H1 (cell line): ENCODE measurements around the gene RPS15. TPM values are rescaled to one million over a fixed set of nuclear protein-coding genes. Genes with fewer than 3 reads are reported as not detected.

Experiments
- CTCF ChIA-PET: fragments of 300-600 bp; sonication (Branson Sonifier 250); formaldehyde crosslinking; loops from one replicate; lab custom pipeline; 2021; ENCODE audit not compliant: partially characterized antibody; lab: Charles Lee
- POLR2A ChIA-PET: fragments of 300-600 bp; sonication (Branson Sonifier 250); formaldehyde crosslinking; loops from one replicate; lab custom pipeline; 2021; ENCODE audit warnings: inconsistent platforms; ENCODE audit not compliant: partially characterized antibody; lab: Charles Lee
- DNase-seq, 2 experiments: peaks; one replicate each; pipeline versions ENCODE4 v3.0.0 to v3.0.0-alpha.2; 2010 to 2022; ENCODE audit warnings: low spot score in 2 of 2, low read depth in 1 of 2, mixed read lengths in 1 of 2
- FAIRE-seq: peaks from 2 replicates; lab custom pipeline; 2011; peaks lifted over from hg19 to GRCh38; lab: Jason Lieb, UNC
- H2AFZ ChIP-seq: 2 replicates; pipeline ENCODE4 v1.8.1; 2012; ENCODE audit warnings: low read length, inconsistent platforms
- H2AK5ac ChIP-seq: 2 replicates; pipeline ENCODE4 v1.6.1; 2013; ENCODE audit warnings: low read depth, low read length
- H2BK120ac ChIP-seq: replicated peaks from 2 replicates; pipeline ENCODE3; 2013; ENCODE audit warnings: low read depth, low read length, inconsistent platforms
- H2BK12ac ChIP-seq: 2 replicates; pipeline ENCODE4 v1.6.1; 2013; ENCODE audit warnings: low read depth, low read length
- H2BK15ac ChIP-seq: 2 replicates; pipeline ENCODE4 v1.6.1; 2013; ENCODE audit warnings: low read length
- H2BK20ac ChIP-seq: 2 replicates; pipeline ENCODE4 v1.6.1; 2013; ENCODE audit warnings: low read length
- H2BK5ac ChIP-seq: 2 replicates; pipeline ENCODE4 v1.6.1; 2013; ENCODE audit warnings: low read depth, low read length
- H3K14ac ChIP-seq: 2 replicates; pipeline ENCODE4 v1.6.1; 2013; ENCODE audit warnings: inconsistent platforms; ENCODE audit not compliant: insufficient read length
- H3K18ac ChIP-seq: 2 replicates; pipeline ENCODE4 v1.6.1; 2013; ENCODE audit warnings: low read length; ENCODE audit errors: extremely low read depth
- H3K23ac ChIP-seq: 2 replicates; pipeline ENCODE4 v1.6.1; 2013; ENCODE audit warnings: inconsistent platforms; ENCODE audit not compliant: insufficient read length
- H3K23me2 ChIP-seq: 2 replicates; pipeline ENCODE4 v1.6.1; 2013; ENCODE audit warnings: low read depth, low read length
- H3K27ac ChIP-seq: 2 replicates; pipeline ENCODE4 v1.6.1; 2011; ENCODE audit warnings: low read depth, low read length, inconsistent platforms
- H3K27me3 ChIP-seq, 4 experiments: replicated peaks in 1 of 4; 1 replicate in 1 of 4; 2 replicates in 3 of 4; pipeline versions ENCODE4 v1.6.1 to v1.8.1; 2011 to 2013; ENCODE audit warnings: low read length in 3 of 4, mild to moderate bottlenecking in 3 of 4, inconsistent platforms in 2 of 4, mixed read lengths in 2 of 4, moderate library complexity in 1 of 4; ENCODE audit not compliant: control insufficient read depth in 3 of 4, insufficient read depth in 3 of 4; ENCODE audit errors: extremely low read depth in 1 of 4
- H3K36me3 ChIP-seq, 4 experiments: 2 replicates each; pipeline versions ENCODE4 v1.6.1 to v1.8.1; 2011 to 2013; ENCODE audit warnings: mild to moderate bottlenecking in 4 of 4, low read length in 3 of 4, moderate library complexity in 2 of 4, control low read depth in 1 of 4, inconsistent platforms in 1 of 4; ENCODE audit not compliant: insufficient read depth in 4 of 4, control insufficient read depth in 2 of 4
- H3K4ac ChIP-seq: replicated peaks from 2 replicates; pipeline ENCODE3; 2013; ENCODE audit warnings: low read length, low read depth, mixed read lengths, inconsistent platforms; ENCODE audit not compliant: insufficient read length
- H3K4me1 ChIP-seq, 4 experiments: replicated peaks in 1 of 4; 1 replicate in 1 of 4; 2 replicates in 3 of 4; pipeline versions ENCODE4 v1.6.1 to v1.8.1; 2011 to 2013; ENCODE audit warnings: low read length in 3 of 4, inconsistent platforms in 2 of 4, mixed read lengths in 1 of 4; ENCODE audit not compliant: insufficient read depth in 4 of 4, control insufficient read depth in 3 of 4
- H3K4me2 ChIP-seq, 2 experiments: 2 replicates each; pipeline versions ENCODE4 v1.6.1 to v1.8.1; 2011 to 2013; ENCODE audit warnings: low read depth in 2 of 2, low read length in 2 of 2, control low read depth in 1 of 2, inconsistent platforms in 1 of 2, mild to moderate bottlenecking in 1 of 2; ENCODE audit not compliant: insufficient read depth in 1 of 2
- H3K4me3 ChIP-seq, 4 experiments: fragments of 200-600, 300-600 bp in 1 of 4; sonication (generic), shearing (Covaris generic), sonication (Bioruptor Twin) in 1 of 4; 2 replicates each; pipeline versions ENCODE4 v1.5.1 to v1.8.1; 2011 to 2016; ENCODE audit warnings: low read length in 4 of 4, low read depth in 3 of 4, control low read depth in 2 of 4, inconsistent platforms in 2 of 4, mild to moderate bottlenecking in 2 of 4, mixed read lengths in 1 of 4, moderate library complexity in 1 of 4; ENCODE audit not compliant: insufficient read depth in 2 of 4; ENCODE audit errors: extremely low read depth in 1 of 4
- H3K56ac ChIP-seq: replicated peaks from 2 replicates; pipeline ENCODE3; 2013; ENCODE audit warnings: low read depth, mild to moderate bottlenecking, mixed read lengths, low read length, inconsistent platforms; ENCODE audit not compliant: insufficient read length
- H3K79me1 ChIP-seq: 2 replicates; pipeline ENCODE4 v1.6.1; 2013; ENCODE audit warnings: low read depth, low read length, control low read depth
- H3K79me2 ChIP-seq, 2 experiments: 2 replicates each; pipeline versions ENCODE4 v1.6.1 to v1.8.1; 2012 to 2013; ENCODE audit warnings: low read length in 2 of 2, mild to moderate bottlenecking in 2 of 2, inconsistent platforms in 1 of 2; ENCODE audit not compliant: insufficient read depth in 2 of 2, control insufficient read depth in 1 of 2
- H3K9ac ChIP-seq, 4 experiments: replicated peaks in 1 of 4; 1 replicate in 1 of 4; 2 replicates in 3 of 4; pipeline versions ENCODE4 v1.6.1 to v1.8.1; 2011 to 2013; ENCODE audit warnings: low read depth in 3 of 4, low read length in 3 of 4, control low read depth in 2 of 4, mild to moderate bottlenecking in 2 of 4, moderate library complexity in 2 of 4, inconsistent platforms in 1 of 4; ENCODE audit errors: extremely low read depth in 1 of 4
- H3K9me3 ChIP-seq, 2 experiments: 2 replicates each; pipeline versions ENCODE4 v1.6.1 to v1.8.1; 2012 to 2013; ENCODE audit warnings: mild to moderate bottlenecking in 2 of 2, moderate library complexity in 2 of 2, control low read depth in 1 of 2, inconsistent platforms in 1 of 2, low read depth in 1 of 2, low read length in 1 of 2, mixed read lengths in 1 of 2; ENCODE audit not compliant: insufficient read depth in 2 of 2
- H4K20me1 ChIP-seq, 2 experiments: replicated peaks in 1 of 2; 2 replicates each; pipeline versions ENCODE3 to v1.8.1; 2011 to 2013; ENCODE audit warnings: inconsistent platforms in 2 of 2, low read length in 2 of 2, mild to moderate bottlenecking in 1 of 2; ENCODE audit not compliant: insufficient read depth in 2 of 2, control insufficient read depth in 1 of 2
- H4K5ac ChIP-seq: 2 replicates; pipeline ENCODE4 v1.6.1; 2013; ENCODE audit warnings: low read length, low read depth, mixed read lengths, inconsistent platforms; ENCODE audit not compliant: insufficient read length
- H4K8ac ChIP-seq: 2 replicates; pipeline ENCODE4 v1.8.0; 2013; ENCODE audit warnings: mild to moderate bottlenecking, moderate library complexity, low read length, inconsistent platforms; ENCODE audit not compliant: insufficient read depth; ENCODE audit errors: extremely low read depth
- H4K91ac ChIP-seq: replicated peaks from 2 replicates; pipeline ENCODE3; 2013; ENCODE audit warnings: low read length, mixed read lengths, inconsistent platforms; ENCODE audit not compliant: insufficient read length
- JUN ChIP-seq: IDR thresholded peaks from 2 replicates; pipeline ENCODE4 v1.6.1; 2011; ENCODE audit warnings: low read depth, mild to moderate bottlenecking, improper control_type of control experiment, low read length
- RFX5 ChIP-seq: IDR thresholded peaks from 2 replicates; pipeline ENCODE4 v1.6.1; 2011; ENCODE audit warnings: low read depth, low read length, improper control_type of control experiment, borderline replicate concordance
- WGBS, 2 experiments: shearing (Covaris generic) in 1 of 2; methylation state at CpG; one replicate each; pipeline versions ENCODE4 v1.1.6 to v1.1.7; 2013 to 2015; ENCODE audit warnings: low lambda C conversion rate in 2 of 2, mixed read lengths in 2 of 2, inconsistent platforms in 1 of 2, low coverage in 1 of 2, missing lambda C conversion rate in 1 of 2; ENCODE audit not compliant: insufficient replicate concordance in 2 of 2, insufficient coverage in 1 of 2, insufficient read length in 1 of 2; ENCODE audit errors: extremely low coverage in 1 of 2, missing lambda C conversion rate in 1 of 2; 5-methylcytosine and 5-hydroxymethylcytosine counted together
- polyA plus RNA-seq, 7 experiments: library from polyadenylated mRNA; depleted of rRNA in 3 of 7; stranded (reverse) in 5 of 7; unstranded in 2 of 7; fragments of >200 nt in 5 of 7; fragments of 200-250 nt in 2 of 7; gene quantifications; 1 replicate in 5 of 7; 2 replicates in 1 of 7; 4 replicates in 1 of 7; pipeline versions ENCODE4 v1.2.1 to v1.2.3, GENCODE V29; 2011 to 2013; ENCODE audit warnings: missing spikeins in 2 of 7, mixed read lengths in 2 of 7
- total RNA-seq: library from RNA; stranded (reverse); fragmentation: NEBNext Ultra II Directional; extraction: Animal tissue kit (Norgen Biotek cat#: 25700); gene quantifications from 2 replicates; pipeline ENCODE4 v1.2.1, GENCODE V29; 2021
- TF ChIP-seq, protein P1 (sequence below): IDR thresholded peaks from 2 replicates; pipeline ENCODE4 v1.6.1; 2012; ENCODE audit warnings: low read length, inconsistent platforms

Gene RPS15
- total and polyA plus RNA-seq, 2 of the 8 experiments (the other 6 are each of a cell fraction or from before 2014, with no cell fraction given) = 1,562 to 3,890 TPM

DNA sequence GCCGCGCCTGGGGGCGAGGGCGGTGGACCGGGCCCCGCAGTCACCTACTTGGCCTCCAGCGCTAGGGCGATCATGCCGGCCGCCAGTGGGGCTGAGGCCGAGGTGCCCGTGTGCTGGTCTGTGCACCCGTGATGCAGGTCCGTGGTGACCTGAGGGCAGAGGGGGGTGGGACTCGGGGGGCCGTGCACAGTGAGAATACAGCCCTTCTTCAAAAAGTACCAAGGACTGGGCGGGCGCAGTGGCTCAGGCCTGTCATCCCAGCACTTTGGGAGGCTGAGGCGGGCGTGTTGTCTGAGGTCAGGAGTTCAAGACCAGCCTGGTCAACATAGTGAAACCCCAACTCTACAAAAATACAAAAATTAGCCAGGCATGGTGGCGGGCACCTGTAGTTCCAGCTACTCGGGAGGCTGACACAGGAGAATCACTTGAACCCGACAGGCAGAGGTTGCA is 45.8 kb downstream of the RPS15 start:
- Histone ChIP-seq H3K23ac (no peak overlapping the region), H2BK15ac (no peak overlapping the region), H3K4me3 (no peak overlapping the region), H2BK12ac (no peak overlapping the region), H3K79me2 (no peaks in the 10 kb centered on the region), H3K14ac (no peak overlapping the region), H2AFZ (no peak overlapping the region), H3K23me2 (peaks cover 2% of the 10 kb centered on the region; the same call in 1 of the 2 replicates), H3K4ac (no peak overlapping the region), H3K36me3 (no peaks in the 10 kb centered on the region), H2BK20ac (no peak overlapping the region), H3K9me3 (no peaks in the 10 kb centered on the region), H4K20me1 (no peaks in the 10 kb centered on the region), H4K5ac (no peak overlapping the region), H3K9ac (no peak overlapping the region), H4K8ac (no peak overlapping the region), H2AK5ac (no peak overlapping the region), H2BK120ac (no peak overlapping the region), H3K79me1 (no peaks in the 10 kb centered on the region), H3K4me1 (no peaks in the 10 kb centered on the region; a peak in 1 of 7 replicates), H4K91ac (no peak overlapping the region), H3K4me2 (no peak overlapping the region), H3K56ac (no peak overlapping the region), H3K27me3 (no peaks in the 10 kb centered on the region; a peak in 1 of 7 replicates), H3K18ac (no peak overlapping the region), H3K27ac (no peak overlapping the region), H2BK5ac (no peak overlapping the region)
- ChIA-PET CTCF (no interaction called here), POLR2A (no interaction called here)
- 89% methylated on average over 11 of the region's 23 CpGs; no CpG with 5 or more reads in 1 of the 2 experiments for WGBS, 2 experiments
- DNase-seq = no peak
- FAIRE-seq = no peak
- no peak for TF ChIP-seq RFX5
- TF ChIP-seq JUN = no peak
- TF ChIP-seq, protein P1, sequence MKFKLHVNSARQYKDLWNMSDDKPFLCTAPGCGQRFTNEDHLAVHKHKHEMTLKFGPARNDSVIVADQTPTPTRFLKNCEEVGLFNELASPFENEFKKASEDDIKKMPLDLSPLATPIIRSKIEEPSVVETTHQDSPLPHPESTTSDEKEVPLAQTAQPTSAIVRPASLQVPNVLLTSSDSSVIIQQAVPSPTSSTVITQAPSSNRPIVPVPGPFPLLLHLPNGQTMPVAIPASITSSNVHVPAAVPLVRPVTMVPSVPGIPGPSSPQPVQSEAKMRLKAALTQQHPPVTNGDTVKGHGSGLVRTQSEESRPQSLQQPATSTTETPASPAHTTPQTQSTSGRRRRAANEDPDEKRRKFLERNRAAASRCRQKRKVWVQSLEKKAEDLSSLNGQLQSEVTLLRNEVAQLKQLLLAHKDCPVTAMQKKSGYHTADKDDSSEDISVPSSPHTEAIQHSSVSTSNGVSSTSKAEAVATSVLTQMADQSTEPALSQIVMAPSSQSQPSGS = no peak
